ENCODE results near the gene NDUFS2. TPM values are rescaled to one million over a fixed set of nuclear protein-coding genes. Genes with fewer than 3 reads are reported as not detected.
A peak's percentile ranks its signal among the peaks of the same experiment; 100 is the strongest.

NDUFS2 gene
- total and polyA plus RNA-seq, 9 of the 15 experiments (the other 6 are each of a cell fraction or from before 2014, with no cell fraction given): 70.0 to 176 (median 141) TPM

- TF ChIP-seq ZNF592 (IDR thresholded peaks at IDR 0.05) (peak; percentile 92; the same call in 1 of the 2 replicates), CEBPG (CRISPR knock-in tag; IDR thresholded peaks at IDR 0.05) (peak; percentile 53; the same call in 1 of the 2 replicates), CEBPG (tag; conservative IDR thresholded peaks at IDR 0.05 in 1 of 2, IDR thresholded peaks at IDR 0.05 in 1 of 2) (peak in 1 of 2 experiments; percentile 68; a peak in 1 of 4 replicates), HMG20B (CRISPR knock-in tag; IDR thresholded peaks at IDR 0.05) (no peak), MYC (IDR thresholded peaks at IDR 0.05; ENCODE audit: low read depth, low read length) (no peak), MYC (CRISPR knock-in tag; IDR thresholded peaks at IDR 0.05; ENCODE audit: borderline replicate concordance, low read depth) (peak; percentile 44; the same call in 1 of the 2 replicates)
These were observed 953 bp upstream of the NDUFS2 start (continued) for GRCh38 chr1:161200992-161201835.
